A549 (cell line): ENCODE data around the gene IGFBP4.

ENCODE experiments used
- CTCF ChIP-seq: fragments of >200 bp; sonication (Bioruptor Twin); formaldehyde crosslinking; IDR thresholded peaks from 3 replicates; pipeline ENCODE4 v1.5.1; 2016
- MAFK ChIP-seq: fragments of 450-650 bp; IDR thresholded peaks from 2 replicates; pipeline ENCODE4 v1.6.1; 2014; ENCODE audit not compliant: partially characterized antibody

GRCh38 chr17:40500709-40501108 lies 57.5 kb downstream of the IGFBP4 start:
- TF ChIP-seq CTCF = no peak
- no peak for TF ChIP-seq MAFK
